ENCODE measurements around the gene KIAA0040.

KIAA0040 gene

GRCh38 chr1:175192630-175193526 is at the start of gene KIAA0040:
Gene KIAA0040, minus strand, starts transcription at chr1:175192776. Its CDS starts 31,763 bp downstream, at chr1:175161013.
- peak; percentile 6 for DNase-seq

- DNase-seq = no peak
Observed at GRCh38 chr1:175237389-175237788, 44.8 kb upstream of the KIAA0040 start.

GRCh38 chr1:175234639-175235038 is 42.1 kb upstream of the KIAA0040 start:
- DNase-seq = no peak

- no peak for DNase-seq
Observed at GRCh38 chr1:175232335-175232734, 39.8 kb upstream of the KIAA0040 start.

- DNase-seq = no peak
Observed at GRCh38 chr1:175225805-175226129, 33.2 kb upstream of the KIAA0040 start.

GRCh38 chr1:175222296-175222938 is 29.8 kb upstream of the KIAA0040 start:
- no peak for DNase-seq

GRCh38 chr1:175221557-175222175 is 29.1 kb upstream of the KIAA0040 start:
- no peak for DNase-seq

GRCh38 chr1:175220853-175221556 is 28.4 kb upstream of the KIAA0040 start:
- DNase-seq = no peak

- DNase-seq = no peak
Observed at GRCh38 chr1:175219774-175220173, 27.2 kb upstream of the KIAA0040 start.

- DNase-seq = no peak
Observed at GRCh38 chr1:175218786-175219434, 26.3 kb upstream of the KIAA0040 start.

GRCh38 chr1:175217721-175218531 is 25.4 kb upstream of the KIAA0040 start:
- peak; percentile 28 for DNase-seq

GRCh38 chr1:175216444-175216843 is 23.9 kb upstream of the KIAA0040 start:
- no peak for DNase-seq

- DNase-seq = no peak
Observed at GRCh38 chr1:175211656-175212055, 19.1 kb upstream of the KIAA0040 start.

GRCh38 chr1:175210744-175211143 is 18.2 kb upstream of the KIAA0040 start:
- no peak for DNase-seq

GRCh38 chr1:175209493-175209921 is 16.9 kb upstream of the KIAA0040 start:
- no peak for DNase-seq

- DNase-seq = no peak
Observed at GRCh38 chr1:175208773-175209492, 16.4 kb upstream of the KIAA0040 start.

- peak; percentile 53 for DNase-seq
Observed at GRCh38 chr1:175207971-175208370, 15.4 kb upstream of the KIAA0040 start.

GRCh38 chr1:175206687-175207086 is 14.1 kb upstream of the KIAA0040 start:
- no peak for DNase-seq

- DNase-seq = no peak
Observed at GRCh38 chr1:175204330-175204729, 11.8 kb upstream of the KIAA0040 start.

GRCh38 chr1:175203570-175204068 is 11.0 kb upstream of the KIAA0040 start:
- no peak for DNase-seq

Measured in NCI-H1436 (cell line).